ENCODE data around the gene ADGRE2.

DNA sequence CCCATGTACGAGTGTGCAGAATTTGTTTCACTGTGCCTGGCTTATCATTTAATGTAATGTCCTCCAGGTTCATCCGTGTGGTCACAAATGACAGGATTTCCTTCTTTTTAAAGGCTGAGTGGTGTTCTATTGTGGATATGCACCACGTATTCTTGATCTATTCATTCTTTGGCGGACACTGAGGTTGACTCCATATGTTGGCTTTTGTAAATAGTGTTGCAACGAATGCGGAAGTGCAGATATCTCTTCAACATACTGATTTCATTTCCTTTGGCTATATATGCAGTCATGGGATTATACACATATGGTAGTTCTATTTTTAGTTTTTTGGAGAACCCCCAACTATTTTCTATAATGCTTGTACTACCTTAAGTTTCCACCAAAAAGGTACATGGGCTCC, 43.6 kb upstream of the ADGRE2 start:
- TF ChIP-seq POLR2A (IDR thresholded peaks at IDR 0.05): no peak
- TF ChIP-seq, protein P1, sequence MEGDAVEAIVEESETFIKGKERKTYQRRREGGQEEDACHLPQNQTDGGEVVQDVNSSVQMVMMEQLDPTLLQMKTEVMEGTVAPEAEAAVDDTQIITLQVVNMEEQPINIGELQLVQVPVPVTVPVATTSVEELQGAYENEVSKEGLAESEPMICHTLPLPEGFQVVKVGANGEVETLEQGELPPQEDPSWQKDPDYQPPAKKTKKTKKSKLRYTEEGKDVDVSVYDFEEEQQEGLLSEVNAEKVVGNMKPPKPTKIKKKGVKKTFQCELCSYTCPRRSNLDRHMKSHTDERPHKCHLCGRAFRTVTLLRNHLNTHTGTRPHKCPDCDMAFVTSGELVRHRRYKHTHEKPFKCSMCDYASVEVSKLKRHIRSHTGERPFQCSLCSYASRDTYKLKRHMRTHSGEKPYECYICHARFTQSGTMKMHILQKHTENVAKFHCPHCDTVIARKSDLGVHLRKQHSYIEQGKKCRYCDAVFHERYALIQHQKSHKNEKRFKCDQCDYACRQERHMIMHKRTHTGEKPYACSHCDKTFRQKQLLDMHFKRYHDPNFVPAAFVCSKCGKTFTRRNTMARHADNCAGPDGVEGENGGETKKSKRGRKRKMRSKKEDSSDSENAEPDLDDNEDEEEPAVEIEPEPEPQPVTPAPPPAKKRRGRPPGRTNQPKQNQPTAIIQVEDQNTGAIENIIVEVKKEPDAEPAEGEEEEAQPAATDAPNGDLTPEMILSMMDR (IDR thresholded peaks at IDR 0.05): no peak

Measured in suprapubic skin (tissue), 3 donors.